Uterus (tissue), 4 donors: Measurements from ENCODE around the gene FAIM2. TPM values are rescaled to one million over a fixed set of nuclear protein-coding genes. Genes with fewer than 3 reads are reported as not detected.

ENCODE experiments used
- DNase-seq, 2 donors: peaks; one replicate each; pipeline ENCODE4 v3.0.0-alpha.2; 2019 to 2020
- H3K27ac ChIP-seq, 2 donors: fragments of 200-600 bp; sonication (generic); 1 replicate in 1 of 2; 2 replicates in 1 of 2; pipeline ENCODE4 v1.5.1; 2016 to 2018
- H3K27me3 ChIP-seq, 2 donors: fragments of 200-600 bp; sonication (generic); one replicate each; pipeline ENCODE4 v1.5.1; 2018 to 2019; ENCODE audit warnings: control low read depth in 1 of 2
- H3K36me3 ChIP-seq, 2 donors: fragments of 200-600 bp; sonication (generic); one replicate each; pipeline ENCODE4 v1.5.1; 2019; ENCODE audit warnings: control low read depth in 1 of 2
- H3K4me1 ChIP-seq, 2 donors: fragments of 200-600 bp; sonication (generic); one replicate each; pipeline ENCODE4 v1.5.1; 2018 to 2019; ENCODE audit warnings: control low read depth in 1 of 2
- H3K4me3 ChIP-seq, 2 donors: fragments of 200-600 bp; sonication (generic); 1 replicate in 1 of 2; 2 replicates in 1 of 2; pipeline ENCODE4 v1.5.1; 2018 to 2019; ENCODE audit warnings: mild to moderate bottlenecking in 1 of 2
- H3K9me3 ChIP-seq, 2 donors: fragments of 200-600 bp; sonication (generic); one replicate each; pipeline ENCODE4 v1.5.1; 2019; ENCODE audit warnings: control low read depth in 1 of 2
- CTCF ChIP-seq, 4 experiments: fragments of 200-600 bp in 2 of 4; fragments of 450-650 bp in 2 of 4; sonication (generic) in 2 of 4; IDR thresholded peaks; one replicate each; pipeline ENCODE4 v1.5.1; 2016 to 2019; ENCODE audit warnings: antibody characterized with exemption in 4 of 4, mild to moderate bottlenecking in 2 of 4, moderate library complexity in 1 of 4
- POLR2A ChIP-seq, 2 donors: fragments of 450-650 bp; IDR thresholded peaks; one replicate each; pipeline ENCODE4 v1.6.1; 2016; ENCODE audit warnings: antibody characterized with exemption in 2 of 2, mild to moderate bottlenecking in 1 of 2, moderate library complexity in 1 of 2
- intact Hi-C: fragments of 100-400 bp; cut with DNase I; formaldehyde crosslinking; loops from one replicate; pipeline ENCODE4 v1.15.1; 2023; ENCODE audit warnings: low total_unique reads
- total RNA-seq, 4 donors: library from RNA; depleted of rRNA in 3 of 4; stranded (reverse); fragments of >200 nt in 3 of 4; gene quantifications; one replicate each; pipeline versions ENCODE4 v1.1.0 to v1.2.4, GENCODE V29; 2014 to 2023
- donor health status: DM: yes; HTN: yes; CAD: no.

FAIM2 gene
- total RNA-seq, 4 donors from 2014 or later: 1.0 to 11.9 (median 5.5) TPM

DNA sequence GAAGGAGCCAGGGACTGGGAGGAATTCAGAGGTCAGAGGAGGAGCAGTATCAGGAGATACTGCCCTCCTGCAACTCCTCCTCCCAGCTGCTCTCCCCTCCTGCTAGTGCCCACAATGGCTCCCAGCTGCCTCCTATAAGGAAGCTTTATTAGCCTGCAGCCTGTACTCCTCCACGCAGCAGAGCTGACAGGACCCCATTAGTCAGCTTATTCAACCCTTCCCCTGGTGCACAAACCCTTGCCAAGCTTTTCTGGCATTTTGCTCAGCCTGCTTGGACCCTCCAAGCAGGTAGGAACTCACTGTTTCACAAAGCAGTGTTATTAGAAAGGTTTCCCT lies 39.9 kb upstream of the FAIM2 start:
- intact Hi-C loops: no loop called here
- H3K27ac ChIP-seq: no peak overlapping the region
- no peak overlapping the region for H3K4me3 ChIP-seq
- DNase-seq: no peak
- no peaks in the 10 kb centered on the region for H3K9me3 ChIP-seq
- TF ChIP-seq CTCF (IDR thresholded peaks at IDR 0.05) (no peak), POLR2A (IDR thresholded peaks at IDR 0.05) (no peak)
- no peaks in the 10 kb centered on the region for H3K27me3 ChIP-seq
- no peaks in the 10 kb centered on the region for H3K36me3 ChIP-seq
- H3K4me1 ChIP-seq: no peaks in the 10 kb centered on the region

DNA sequence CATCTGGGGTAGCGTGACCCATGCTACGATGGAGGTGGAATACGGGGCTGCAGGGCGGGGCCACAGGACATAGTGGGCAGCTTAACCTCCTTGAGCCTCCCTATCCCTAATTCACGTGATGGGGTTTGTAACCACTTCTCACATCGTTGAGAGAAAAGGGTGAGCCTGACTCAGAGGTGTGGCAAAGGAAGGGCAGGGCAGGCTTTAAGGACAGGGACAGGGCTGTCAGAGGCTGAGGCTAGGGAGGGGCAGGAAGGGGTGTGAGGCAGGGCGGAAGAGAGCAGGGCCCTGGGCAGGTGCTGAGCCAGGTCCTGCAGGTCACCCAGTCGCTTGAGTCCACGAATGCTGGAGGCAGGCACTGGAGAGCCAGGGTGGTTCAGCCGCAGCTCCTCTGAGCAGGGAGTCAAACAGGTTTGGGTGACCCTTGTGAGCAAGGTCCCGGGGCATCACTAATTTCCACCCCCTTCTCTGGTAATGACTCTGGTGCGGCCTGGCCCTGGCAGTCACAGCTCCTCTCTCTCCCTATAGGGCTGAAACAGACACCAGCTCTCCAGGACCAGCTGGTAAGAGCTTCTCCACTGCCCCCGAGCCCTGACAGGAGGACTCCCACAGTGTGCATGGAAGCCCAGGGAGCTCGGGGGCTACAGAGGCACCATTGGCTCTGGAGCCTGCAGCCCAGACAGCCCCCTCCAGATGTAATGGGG lies 39.4 kb upstream of the FAIM2 start:
- Histone ChIP-seq H3K27ac (no peak overlapping the region), H3K9me3 (no peaks in the 10 kb centered on the region), H3K4me3 (no peak overlapping the region), H3K4me1 (no peaks in the 10 kb centered on the region), H3K27me3 (no peaks in the 10 kb centered on the region), H3K36me3 (no peaks in the 10 kb centered on the region)
- no peak for DNase-seq
- intact Hi-C loops: no loop called here
- TF ChIP-seq POLR2A (IDR thresholded peaks at IDR 0.05) (no peak), CTCF (IDR thresholded peaks at IDR 0.05) (no peak)

- TF ChIP-seq POLR2A (IDR thresholded peaks at IDR 0.05) (no peak), CTCF (IDR thresholded peaks at IDR 0.05) (no peak)
- H3K4me1 ChIP-seq: no peaks in the 10 kb centered on the region
These were observed 38.8 kb upstream of the FAIM2 start for GRCh38 chr12:49942512-49942893.

DNA sequence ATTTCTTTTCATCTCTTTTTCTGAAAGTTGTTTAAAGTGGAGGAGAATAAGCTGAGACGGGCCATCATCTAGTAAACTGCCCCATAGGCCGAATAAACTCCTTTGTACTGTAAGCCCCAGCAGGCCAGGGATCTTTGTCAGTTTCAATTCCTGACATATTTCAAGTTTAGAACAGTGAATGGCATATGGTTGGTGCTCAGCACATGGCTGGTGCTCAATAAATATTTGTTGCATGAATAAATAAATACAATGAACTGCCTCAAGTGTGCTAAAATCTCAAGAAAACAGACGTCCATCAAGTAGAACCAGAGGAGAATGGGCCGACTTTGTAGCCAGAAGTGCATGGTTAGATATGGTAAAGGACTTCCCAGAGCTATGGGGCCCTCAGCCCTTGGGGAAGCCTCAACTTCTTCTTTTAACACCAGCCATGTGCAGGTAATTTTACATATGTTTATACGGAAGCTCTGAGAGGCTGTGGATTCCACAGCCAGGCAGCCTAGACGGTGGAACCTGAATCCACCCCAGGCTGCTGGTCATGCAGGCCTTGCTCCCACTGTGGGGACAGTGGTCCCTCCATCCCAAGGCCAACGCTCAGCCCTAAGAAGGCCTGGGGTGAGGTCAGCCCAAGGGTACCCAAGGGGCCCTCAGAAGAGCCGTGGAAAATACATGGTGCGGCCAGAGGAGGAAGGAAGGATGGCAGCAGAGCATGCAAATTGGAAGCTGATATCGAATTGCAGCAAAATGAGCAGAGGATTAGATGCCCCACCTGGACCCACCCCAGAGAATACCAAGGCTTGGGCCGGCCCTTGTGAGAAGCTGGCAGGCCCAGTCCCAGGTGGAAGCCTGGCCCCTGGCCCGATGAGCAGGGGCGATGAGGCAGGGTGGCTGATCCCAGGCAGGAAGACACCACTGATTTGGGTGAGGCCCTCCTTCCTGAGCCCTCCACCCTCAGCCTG lies 38.1 kb upstream of the FAIM2 start:
- H3K36me3 ChIP-seq: no peaks in the 10 kb centered on the region

More at GRCh38 chr12:49942512-49942893, 38.8 kb upstream of the FAIM2 start:
- no peak overlapping the region for H3K27ac ChIP-seq
- H3K36me3 ChIP-seq: no peaks in the 10 kb centered on the region
- no peaks in the 10 kb centered on the region for H3K9me3 ChIP-seq
- DNase-seq: no peak
- no peak overlapping the region for H3K4me3 ChIP-seq
- no peaks in the 10 kb centered on the region for H3K27me3 ChIP-seq
- intact Hi-C loops: no loop called here

More for the DNA sequence above, 38.1 kb upstream of the FAIM2 start:
- TF ChIP-seq CTCF (IDR thresholded peaks at IDR 0.05) (no peak), POLR2A (IDR thresholded peaks at IDR 0.05) (no peak)
- intact Hi-C loops: no loop called here
- Histone ChIP-seq H3K27ac (no peak overlapping the region), H3K9me3 (no peaks in the 10 kb centered on the region), H3K27me3 (no peaks in the 10 kb centered on the region), H3K4me1 (no peaks in the 10 kb centered on the region), H3K4me3 (no peak overlapping the region)
- no peak for DNase-seq
